GM12892 (cell line): Measurements from ENCODE around the gene LMBRD1.

Experiments
- POLR2AphosphoS5 ChIP-seq: IDR thresholded peaks from 2 replicates; pipeline ENCODE4 v1.6.1; 2011; ENCODE audit warnings: low read depth, low read length, control low read depth
- TAF1 ChIP-seq: IDR thresholded peaks from 2 replicates; pipeline ENCODE4 v1.6.1; 2011; ENCODE audit warnings: low read depth, mild to moderate bottlenecking, control low read depth, low read length, borderline replicate concordance

- TF ChIP-seq POLR2AphosphoS5 (no peak), TAF1 (no peak)
These were observed 39.9 kb downstream of the LMBRD1 start for GRCh38 chr6:69756907-69757306.
